Epithelial cell of proximal tubule (primary cell): ENCODE data around the gene AOPEP. TPM values are rescaled to one million over a fixed set of nuclear protein-coding genes. Genes with fewer than 3 reads are reported as not detected.

Experiments
- DNase-seq: peaks from one replicate; pipeline ENCODE4 v3.0.0-alpha.2; 2011; ENCODE audit warnings: low read depth
- H3K4me3 ChIP-seq: 2 replicates; pipeline ENCODE4 v1.5.1; 2011; ENCODE audit warnings: low read depth, mild to moderate bottlenecking, low read length
- CTCF ChIP-seq: conservative IDR thresholded peaks from 2 replicates; pipeline ENCODE4 v1.5.1; 2012; ENCODE audit warnings: low read depth, mild to moderate bottlenecking, low read length
- total RNA-seq: library from RNA; depleted of rRNA; stranded (reverse); fragments of >200 nt; gene quantifications from 2 replicates; pipeline ENCODE4 v1.2.3, GENCODE V29; 2015

The AOPEP gene
- total RNA-seq, 1 donor from 2014 or later, result 27.0 TPM

GRCh38 chr9:94888775-94889174, 162.3 kb downstream of the AOPEP start:
- no peak for DNase-seq
- no peak overlapping the region for H3K4me3 ChIP-seq
- TF ChIP-seq CTCF, result no peak

- no peak for DNase-seq
- no peak overlapping the region for H3K4me3 ChIP-seq
- TF ChIP-seq CTCF, result no peak
Measured at GRCh38 chr9:94889628-94890027, 163.1 kb downstream of the AOPEP start.

DNA sequence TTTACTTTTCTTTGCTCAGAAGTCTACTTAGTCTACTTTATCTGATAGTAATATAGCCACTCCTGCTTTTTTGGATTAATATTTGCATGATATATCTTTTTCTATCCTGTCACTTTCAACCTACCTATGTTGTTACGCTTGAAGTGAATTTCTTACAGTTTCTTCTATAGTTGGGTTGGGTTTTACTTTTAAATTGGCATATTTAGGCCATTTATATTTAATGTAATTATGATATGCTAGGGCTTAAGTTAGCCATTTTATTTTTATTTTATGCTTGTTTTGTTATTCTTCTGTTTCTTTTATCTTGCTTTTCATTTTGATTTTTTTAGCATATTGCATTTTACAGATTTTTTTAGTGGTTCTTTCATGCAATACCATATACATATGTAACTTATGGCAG, 164.7 kb downstream of the AOPEP start:
- TF ChIP-seq CTCF, result no peak
- no peak overlapping the region for H3K4me3 ChIP-seq
- DNase-seq, result no peak

DNA sequence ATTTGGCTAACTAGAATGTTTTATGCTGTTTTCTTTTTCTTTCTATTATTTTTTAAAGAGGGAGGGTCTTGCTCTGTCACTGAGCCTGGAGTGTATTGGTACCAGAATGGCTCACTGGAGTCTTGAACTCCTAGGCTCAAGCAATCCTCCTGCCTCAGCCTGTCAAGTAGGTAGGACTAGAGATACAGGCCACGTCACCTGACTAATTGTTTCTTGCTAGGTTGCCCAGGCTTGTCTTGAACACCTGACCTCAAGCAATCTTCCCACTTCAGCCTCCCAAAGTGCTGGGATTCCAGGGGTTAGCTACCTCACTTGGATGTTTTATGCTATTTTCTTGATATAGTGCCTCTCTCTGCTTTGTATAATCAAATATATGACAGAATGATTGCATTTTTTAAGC, 166.2 kb downstream of the AOPEP start:
- TF ChIP-seq CTCF, result no peak
- no peak for DNase-seq
- no peak overlapping the region for H3K4me3 ChIP-seq

DNA sequence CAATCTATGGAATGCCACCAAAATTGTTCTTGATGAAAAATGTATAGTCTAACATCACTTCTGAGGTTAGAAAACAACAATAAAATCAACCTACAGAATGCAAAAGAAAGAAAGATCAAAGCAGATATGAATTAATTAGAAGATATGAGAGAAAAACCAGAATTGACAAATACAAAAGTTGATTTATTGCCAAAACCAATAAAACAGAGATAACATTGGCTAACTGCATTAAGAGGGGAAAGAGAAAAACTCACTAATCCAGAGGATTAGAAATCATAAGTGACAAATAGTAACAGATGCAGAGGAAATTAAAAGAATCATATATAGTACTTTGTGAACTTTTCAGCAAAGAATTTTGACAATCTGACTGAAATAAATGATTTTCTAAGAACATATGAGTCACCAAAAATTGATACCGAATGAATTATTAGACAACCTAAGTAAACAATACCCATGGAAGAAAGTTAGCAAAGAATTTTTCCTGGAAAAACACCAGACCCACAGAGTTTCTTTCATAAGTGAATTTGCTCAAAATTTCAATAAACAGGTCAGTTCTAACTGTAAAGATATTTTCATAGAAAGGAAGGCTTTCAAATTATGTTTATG, 167.7 kb downstream of the AOPEP start:
- H3K4me3 ChIP-seq, result no peak overlapping the region
- TF ChIP-seq CTCF, result no peak
- DNase-seq, result no peak

DNA sequence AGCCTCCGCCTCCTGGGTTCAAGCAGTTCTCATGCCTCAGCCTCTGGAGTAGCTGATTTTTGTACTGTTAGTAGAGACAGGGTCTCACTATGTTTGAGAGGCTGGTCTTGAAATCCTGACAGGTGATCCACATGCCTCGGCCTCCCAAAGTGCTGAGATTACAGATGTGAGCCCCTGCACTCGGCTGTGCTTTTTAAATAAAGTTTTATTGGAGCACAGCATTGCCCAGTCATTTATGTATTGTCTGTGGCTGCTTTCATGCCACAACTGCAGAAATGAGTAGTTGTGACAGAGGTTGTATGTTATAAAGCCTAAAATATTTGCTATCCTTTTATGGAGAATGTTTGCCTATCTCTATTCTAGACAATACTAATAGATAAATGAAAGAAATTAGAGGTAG, 169.2 kb downstream of the AOPEP start:
- DNase-seq, result no peak
- TF ChIP-seq CTCF, result no peak
- H3K4me3 ChIP-seq, result no peak overlapping the region

DNA sequence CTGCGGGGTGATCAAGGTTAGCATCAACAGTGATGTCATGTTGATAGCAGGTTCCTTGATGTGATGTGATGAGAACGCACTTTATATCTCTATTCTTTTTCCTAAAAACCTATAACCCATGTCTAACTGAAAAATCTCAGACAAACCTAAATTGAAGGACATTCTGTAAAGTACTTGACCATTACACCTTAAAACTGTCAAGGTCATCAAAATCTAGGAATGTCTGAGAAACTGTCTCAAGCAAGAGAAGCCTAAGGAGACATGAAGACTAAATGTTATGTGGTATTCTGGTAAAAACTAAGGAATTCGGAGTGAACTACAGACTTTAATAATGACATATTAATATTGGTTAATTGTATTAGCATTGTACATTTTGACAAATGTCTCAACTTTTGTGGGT, 170.0 kb downstream of the AOPEP start:
- no peak for TF ChIP-seq CTCF
- H3K4me3 ChIP-seq, result no peak overlapping the region
- DNase-seq, result no peak
